Skin of body (tissue), 2 donors: ENCODE results near the gene ZNF837. TPM values are rescaled to one million over a fixed set of nuclear protein-coding genes. Genes with fewer than 3 reads are reported as not detected.
"Not testable (repeated sequence)": the region's sequence is repeated elsewhere in the genome, so short reads cannot be mapped to it uniquely, and the experiment has no call there.

Experiments
- DNase-seq: peaks from one replicate; lab custom pipeline; 2025; lab: John Stamatoyannopoulos, UW
- total RNA-seq: library from RNA; depleted of rRNA; stranded (reverse); fragments of >200 nt; gene quantifications from one replicate; pipeline ENCODE4 v1.2.3, GENCODE V29; 2014

ZNF837 gene
- total RNA-seq, 1 donor from 2014 or later, result 0.69 TPM

DNA sequence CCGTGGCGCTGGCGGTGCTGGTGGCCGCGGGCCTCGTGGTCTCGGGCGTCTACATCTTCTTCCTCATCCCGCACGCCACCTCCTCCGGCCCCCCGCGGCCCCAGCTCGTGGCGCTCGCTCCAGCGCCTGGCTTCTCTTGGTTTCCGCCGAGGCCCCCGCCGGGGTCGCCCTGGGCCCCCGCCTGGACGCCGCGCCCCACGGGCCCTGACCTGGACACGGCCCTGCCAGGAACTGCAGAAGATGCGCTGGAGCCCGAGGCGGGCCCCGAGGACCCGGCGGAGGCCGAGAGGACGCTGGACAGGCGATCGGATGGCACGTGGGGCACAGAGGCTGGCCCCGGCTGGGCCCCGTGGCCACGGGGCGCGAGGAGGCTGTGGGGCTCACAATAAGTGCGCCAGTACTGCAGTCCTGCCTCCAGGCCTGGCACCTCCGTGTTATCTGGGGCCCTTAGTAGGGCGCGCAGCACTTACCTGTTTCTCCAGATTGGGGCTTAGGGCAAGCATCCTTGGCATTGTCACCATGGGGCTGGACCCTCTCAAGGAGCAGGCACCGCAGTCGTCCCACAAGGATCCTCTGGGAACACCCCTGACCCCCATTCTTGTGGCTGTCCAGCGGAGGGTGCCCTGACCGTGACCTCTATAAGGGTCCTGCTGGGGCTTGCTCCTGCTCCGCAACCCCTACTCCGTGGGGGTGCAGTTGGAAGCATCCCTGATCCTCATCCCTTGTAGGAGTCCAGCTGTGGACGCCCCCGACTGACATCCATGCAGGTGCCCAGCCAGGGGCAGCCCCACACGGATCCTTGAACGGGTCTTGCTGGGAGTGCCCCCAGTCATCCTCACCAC, 16.1 kb upstream of the ZNF837 start:
- no peak for DNase-seq

DNA sequence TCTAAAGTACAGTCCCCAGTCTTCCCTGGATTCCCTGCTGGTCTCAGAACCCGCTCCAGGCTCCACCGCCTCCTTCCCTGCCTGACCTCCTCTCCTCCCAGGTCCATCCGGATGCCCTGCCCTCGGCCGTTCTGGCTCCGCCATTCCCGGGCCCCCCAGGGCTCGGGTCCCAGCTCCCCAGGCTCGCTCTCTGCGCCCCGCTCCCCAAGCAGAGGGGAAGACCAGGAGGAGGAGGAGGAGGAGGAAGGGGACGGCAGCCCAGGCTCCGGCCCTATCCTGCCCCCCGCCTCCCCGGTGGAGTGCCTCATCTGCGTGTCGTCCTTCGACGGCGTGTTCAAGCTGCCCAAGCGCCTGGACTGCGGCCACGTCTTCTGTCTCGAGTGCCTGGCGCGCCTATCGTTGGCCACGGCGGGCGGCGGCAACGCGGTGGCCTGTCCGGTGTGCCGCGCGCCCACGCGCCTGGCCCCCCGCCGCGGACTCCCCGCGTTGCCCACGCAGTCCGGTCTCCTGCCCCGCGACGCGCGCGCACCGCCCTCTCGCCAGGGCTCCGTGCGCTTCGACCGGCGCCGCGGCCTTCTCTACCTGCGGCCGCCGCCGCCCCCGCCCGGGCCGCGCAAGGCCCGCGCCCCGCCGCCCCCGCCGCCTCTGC, 15.3 kb upstream of the ZNF837 start:
- no peak for DNase-seq

DNA sequence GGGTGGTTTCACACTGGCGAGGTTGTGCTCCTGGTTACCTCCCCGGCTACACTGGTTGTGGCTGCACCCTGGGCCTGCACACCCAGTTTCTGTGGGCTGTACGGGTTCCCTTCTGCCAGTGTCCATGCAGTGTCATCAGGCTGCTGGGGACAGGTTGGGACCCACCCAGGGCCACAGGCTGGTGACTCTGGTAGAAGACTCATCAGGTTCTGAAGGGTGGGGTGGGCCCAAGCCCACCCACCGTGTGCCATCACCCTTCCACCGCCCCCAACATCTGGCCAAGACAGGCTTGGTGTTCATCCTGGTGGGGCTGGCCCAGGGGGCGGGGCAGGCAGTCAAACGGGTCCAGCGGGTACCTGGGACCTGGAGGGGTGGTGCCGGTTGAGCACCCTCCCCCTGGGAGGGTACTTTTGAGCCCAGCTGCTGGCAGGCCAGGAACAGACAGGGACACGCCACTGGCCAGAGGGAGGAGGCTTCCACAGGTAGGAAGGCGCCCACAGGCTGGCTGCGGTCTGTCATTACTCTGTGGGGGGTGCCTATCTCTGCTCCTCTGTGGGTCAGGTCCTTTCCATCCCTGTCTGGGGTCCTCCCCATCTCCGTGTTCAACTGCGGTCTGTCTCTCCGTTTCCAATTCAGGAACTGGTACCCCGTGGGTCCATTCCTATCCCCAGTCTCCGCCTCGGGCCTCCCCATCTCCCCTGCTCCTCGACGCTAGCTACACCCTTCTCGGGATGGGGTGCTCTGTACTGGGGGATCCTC, 14.6 kb upstream of the ZNF837 start, which contains the start of gene RNF225:
Gene RNF225 (plus strand): TSS at position 437 of the 759 bp plus-strand sequence. CDS start 434 bp downstream, outside the sequence.
- DNase-seq, result no peak

DNA sequence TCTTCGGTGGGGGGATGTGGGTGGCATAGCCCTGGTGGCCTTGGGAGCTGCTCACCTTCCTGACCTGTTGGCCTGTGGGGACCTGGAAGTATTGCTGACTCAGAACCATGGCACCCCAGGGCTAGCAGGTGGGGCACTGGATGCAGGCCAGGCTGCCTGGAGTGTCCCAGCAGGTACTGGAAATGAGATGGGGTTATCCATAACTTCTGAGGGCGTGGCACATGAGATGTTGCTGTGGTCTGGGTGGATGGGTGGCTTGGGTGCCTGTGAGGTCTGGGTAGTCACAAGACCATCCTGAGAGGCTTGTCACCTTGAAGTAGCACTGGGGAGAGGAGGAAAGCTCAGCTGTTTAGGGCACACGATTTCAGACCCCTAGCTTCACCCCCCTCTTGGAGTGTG, 14.0 kb upstream of the ZNF837 start:
- no peak for DNase-seq

DNA sequence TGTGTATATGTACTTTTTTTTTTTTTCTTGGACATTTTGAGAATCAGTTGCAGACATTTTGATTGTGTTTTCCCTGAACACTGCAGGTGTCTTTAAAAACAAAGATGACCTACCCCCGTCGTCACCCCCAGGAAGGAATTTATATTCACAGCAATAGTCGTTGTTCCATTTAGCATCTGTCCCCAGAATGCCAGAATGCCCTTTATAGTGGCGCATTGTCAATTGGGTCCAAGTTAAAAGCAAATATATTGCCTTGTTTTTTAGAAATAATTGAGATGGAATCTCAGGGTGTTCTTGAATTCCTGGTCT, 12.8 kb upstream of the ZNF837 start:
- DNase-seq, result no peak

DNA sequence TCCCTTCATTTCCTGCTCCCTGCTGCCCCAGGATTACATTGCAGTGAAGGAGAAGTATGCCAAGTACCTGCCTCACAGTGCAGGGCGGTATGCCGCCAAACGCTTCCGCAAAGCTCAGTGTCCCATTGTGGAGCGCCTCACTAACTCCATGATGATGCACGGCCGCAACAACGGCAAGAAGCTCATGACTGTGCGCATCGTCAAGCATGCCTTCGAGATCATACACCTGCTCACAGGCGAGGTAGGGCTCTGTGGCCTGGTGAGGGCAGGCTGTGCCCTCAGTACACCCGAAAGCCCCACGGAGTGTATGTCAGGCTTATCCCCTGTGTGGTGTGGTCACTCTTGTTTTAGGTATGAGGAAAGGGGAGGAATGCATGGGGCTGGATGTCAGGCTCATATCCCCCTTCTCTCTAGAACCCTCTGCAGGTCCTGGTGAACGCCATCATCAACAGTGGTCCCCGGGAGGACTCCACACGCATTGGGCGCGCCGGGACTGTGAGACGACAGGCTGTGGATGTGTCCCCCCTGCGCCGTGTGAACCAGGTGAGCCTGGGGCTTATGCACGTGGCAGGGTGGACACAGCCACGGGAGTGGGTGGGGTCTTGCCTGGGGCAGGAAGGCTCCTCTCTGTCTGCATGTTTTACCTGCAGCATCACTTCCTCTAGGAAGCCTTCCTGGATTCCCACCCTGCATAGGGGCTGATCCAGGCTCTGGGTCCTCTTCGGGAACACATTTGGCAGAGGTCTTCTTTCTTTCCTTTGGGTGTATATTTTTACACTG, 12.3 kb upstream of the ZNF837 start:
- DNase-seq, result no peak

DNA sequence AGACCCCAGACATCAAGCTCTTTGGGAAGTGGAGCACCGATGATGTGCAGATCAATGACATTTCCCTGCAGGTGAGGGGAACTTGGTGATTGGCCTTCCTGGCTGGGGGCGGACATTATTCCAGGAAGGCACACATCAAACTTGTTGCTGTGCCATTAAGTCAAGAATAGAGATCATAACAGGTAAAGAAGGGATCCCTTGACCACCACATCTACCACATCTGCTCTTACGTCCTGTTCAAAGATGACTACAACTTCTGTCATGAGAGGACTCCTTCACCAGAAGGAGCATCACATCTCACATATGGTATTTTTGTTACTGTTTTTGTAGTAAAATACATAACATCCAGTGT, 7.3 kb upstream of the ZNF837 start:
- DNase-seq, result no peak

DNA sequence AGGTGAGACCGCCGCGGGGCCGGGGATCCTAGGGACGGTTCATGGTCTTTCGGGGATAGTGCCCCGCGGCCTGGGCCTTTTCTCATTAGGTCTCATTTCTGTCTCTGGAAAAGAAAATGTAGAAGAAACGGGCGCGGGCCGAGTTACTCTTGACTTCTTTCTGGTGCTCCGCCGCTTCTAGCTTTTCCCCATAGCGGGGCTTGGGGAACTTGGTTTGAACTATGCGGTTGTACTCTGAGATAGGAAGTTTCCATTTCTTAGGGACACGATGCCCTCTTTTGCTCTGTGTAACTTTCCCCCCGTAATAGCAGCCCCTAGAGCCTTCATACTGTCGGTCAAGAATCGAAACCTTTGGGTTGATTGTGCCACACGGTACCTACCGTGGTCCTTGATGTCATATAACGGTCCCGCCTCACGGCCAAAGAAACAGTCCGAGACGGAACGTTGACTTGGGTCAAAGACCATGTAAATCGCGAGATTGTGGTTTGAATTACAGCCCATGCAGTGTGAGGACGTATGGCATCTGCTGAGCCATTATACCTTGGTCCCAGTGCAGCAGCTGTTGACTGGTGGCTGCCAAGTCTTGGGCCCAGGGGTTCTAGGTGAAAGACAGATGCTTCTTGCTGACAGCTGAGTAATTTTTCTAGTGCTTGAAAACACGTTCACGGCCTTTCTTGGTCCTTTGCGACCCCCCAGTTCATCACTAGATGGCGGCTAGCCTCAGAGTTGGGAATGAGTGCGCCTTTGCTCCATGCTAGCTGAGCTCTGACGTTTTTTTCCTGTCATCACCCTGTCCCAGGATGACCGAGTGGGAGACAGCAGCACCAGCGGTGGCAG, 6.7 kb upstream of the ZNF837 start:
- DNase-seq, result no peak

DNA sequence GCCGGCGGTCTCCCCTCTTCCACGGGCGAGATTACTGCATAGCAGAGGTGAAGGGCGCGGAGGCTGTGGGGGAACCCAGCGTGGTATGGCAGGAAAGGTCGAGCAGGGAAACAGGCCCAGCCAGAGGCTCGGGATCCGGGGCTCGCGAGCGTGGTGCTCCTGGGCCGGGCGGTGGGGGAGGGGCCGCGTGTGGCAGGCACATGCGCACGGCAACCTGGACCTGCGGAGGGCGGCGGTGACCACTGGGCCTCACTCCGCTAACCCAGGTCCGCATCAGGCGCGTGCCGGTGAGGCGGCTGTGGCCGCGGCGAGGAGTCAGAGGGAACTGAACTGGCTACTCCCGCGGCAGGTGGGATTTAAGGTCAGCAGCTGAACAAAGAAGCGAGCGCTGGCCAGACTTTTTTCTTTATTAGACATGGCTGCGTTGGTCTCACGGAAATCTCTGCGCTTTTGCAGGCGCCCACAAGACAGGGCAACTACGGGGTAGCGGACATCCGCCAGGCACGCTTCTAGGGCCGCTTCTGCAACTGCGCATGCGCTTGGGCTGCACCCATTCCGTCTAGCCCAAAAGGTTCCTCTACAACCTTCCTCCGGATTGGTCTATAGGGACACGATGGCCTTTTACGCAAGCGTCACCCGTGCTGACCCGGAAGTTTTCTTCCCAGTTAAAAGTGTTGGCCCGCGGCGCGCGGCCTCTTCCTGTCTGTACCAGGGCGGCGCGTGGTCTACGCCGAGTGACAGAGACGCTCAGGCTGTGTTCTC, 5.9 kb upstream of the ZNF837 start, which contains the start of gene RPS5:
Gene RPS5 (plus strand): TSS at position 694 of the 762 bp plus-strand sequence. CDS start 869 bp downstream, outside the sequence.
- DNase-seq, result peak; percentile 98

DNA sequence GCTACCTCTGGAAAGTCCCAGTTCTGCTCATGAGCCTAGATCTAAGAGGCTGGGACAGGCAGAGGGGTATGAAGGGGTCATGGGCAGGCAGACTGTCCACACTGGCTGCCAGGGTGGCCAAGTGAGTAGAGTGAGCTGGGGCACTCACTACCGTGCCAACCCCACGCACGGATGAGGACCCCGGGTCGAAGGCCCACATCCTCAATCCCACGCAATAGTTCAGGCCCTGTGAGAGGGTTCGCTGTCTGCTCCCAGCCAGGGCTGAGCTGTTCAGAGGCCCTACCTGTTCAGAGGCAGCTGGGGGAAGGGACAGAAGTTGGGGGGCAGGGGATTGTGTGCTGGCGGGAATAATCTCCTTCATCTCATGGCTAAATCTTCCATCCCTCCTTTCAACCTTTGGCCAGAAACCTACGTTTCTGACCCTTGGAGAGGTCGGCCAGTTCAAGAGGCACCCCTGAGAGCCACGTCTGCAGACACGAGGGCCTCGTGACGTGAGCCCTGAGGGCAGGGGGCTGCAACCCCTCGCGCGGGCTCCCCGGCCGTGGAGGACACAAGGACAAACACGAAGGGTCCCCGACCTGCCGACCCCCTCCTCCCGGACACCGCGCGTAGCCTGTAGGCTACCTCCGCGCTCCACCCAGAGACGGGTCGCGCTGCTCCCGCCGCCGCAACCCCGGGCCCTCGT, 5.2 kb upstream of the ZNF837 start:
- no peak for DNase-seq

DNA sequence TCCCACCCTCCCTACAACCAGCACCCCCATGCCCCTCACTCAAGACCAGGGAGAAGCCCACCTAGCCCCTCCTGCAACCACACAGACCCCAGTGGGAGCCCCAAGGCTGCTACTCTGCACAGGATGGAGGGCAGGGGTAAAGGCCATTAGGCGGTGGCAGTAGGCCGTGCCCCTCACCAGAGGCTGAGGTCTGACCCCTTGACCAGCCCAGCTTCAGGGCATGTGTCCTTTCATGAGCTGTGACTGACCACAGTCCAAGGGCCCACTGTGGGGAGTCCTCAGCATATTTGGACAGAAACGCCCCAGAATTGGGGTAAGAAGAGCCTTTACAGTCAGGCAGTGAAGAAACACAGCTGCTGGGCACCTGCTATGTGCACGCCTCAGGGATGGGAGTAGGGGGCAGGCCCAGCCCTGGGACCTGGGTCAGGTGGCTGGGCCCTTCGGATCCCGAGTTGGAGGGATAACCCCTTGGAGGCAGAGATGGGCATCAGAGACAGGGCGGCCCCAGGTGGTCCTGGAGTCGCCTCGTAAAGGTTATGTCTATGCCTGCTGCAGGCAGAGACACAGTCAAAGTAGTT, 4.6 kb upstream of the ZNF837 start:
- DNase-seq, result no peak

DNA sequence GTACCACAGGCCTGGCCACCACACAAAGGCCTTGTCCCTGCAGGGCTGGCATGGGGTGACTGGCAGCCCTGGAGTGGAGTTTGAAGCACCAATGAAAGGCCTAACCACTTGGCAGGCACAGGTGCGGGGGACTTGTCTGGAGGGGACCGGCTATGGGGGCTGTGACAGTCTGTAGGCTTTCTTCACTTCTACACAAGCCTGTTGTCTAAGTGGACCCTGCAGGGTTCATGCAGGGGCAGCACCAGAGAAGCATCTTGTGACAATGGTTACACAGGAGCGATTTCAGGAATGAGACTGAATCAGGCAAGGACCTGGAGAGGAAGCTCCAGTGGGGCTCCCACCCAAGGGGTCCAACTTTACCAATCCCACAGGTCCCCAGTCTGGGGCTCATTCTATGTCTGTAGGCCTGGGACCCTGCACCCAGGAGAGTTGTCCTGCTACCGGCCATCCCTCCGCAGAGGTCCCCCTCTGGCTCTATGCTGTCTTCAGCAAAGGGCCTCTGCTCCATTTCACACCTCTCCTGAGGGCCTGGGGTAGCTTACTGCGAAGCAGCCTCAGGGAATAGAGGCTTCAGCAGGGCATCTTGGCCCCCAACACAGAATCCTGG, 2.3 kb upstream of the ZNF837 start:
- no peak for DNase-seq

DNA sequence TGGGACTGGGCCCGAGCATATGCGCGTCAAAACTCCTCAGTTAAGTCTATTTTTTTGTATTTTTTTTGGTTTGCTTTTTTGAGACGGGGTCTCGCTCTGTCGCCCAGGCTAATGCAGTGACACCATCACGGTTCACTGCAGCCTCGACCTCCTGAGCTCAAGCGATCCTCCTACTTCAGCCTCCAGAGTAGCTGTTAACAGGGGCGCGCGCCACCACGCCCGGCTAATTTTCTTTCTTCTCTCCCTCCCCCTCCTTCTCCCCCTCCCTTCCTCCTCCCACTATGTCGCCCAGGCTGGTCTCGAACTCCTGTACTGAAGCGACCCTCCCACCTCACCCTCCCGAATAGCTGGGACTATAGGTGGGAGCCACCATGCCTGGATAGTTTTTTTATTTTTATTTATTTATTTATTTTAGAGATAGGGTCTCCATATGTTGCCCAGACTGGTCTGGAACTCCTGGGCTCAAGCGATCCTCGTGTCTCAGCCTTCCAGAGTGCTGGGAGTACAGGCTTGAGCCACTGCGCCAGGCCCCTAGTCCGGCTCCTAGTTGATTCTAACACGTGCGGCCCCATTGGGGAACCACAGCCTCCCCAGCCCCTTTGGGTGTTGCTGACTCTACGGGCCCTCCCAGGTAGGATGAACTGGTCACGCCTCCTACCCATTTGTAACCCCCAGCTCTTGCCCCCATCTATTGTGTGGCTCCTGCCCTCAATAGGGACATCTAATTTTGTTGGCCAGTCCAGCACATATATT, 806 bp upstream of the ZNF837 start:
- DNase-seq, result no peak

DNA sequence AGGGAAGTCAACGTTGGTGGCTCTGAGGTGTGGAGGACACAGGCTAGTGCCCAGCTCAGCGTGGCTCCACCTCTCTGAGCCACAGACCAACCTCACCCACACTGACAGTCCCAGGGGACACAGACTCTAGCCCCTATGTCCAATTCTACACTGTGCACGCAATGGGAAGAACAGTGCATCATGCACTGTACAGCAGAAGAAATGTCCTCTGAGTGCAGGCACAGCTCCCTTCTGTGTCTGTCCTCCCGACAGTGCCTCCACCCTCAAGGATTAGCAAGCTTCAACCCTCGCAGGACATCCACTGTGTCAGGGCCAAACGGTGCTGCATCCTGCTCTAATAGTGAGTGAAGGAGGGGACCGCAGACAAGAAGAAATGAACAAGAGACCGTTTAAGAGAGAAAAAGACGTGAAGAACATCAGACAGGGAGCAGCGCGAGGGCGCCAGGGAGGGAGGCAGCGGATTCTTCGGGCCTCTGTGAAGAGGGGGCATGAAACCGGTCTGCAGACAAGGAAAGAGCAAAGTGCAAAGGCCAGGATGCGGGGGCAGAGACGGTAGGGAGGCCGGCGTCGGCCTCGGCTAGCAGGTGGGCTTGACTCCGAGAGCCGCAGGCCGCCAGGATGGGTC, 681 bp downstream of the ZNF837 start:
- DNase-seq, result no peak

DNA sequence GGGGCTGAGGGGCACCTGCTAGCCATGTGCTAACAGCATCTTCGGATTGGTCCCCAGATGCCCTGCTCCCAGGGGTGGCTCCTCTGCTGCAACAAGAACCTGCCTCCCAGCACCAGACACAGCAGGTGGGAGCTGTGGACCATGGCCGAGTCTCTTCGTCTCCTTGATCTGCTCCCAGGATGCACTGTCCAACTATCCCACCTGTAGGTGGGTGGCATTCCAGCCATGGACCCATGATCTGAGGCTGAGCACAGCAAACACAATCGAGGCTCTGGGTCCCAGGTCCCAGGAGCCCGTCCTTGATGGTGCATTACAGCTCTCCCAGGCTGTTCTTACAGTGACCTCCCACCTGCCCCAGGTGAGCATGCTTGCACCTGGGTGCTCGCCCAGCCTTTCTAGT, 1.6 kb downstream of the ZNF837 start:
- no peak for DNase-seq

DNA sequence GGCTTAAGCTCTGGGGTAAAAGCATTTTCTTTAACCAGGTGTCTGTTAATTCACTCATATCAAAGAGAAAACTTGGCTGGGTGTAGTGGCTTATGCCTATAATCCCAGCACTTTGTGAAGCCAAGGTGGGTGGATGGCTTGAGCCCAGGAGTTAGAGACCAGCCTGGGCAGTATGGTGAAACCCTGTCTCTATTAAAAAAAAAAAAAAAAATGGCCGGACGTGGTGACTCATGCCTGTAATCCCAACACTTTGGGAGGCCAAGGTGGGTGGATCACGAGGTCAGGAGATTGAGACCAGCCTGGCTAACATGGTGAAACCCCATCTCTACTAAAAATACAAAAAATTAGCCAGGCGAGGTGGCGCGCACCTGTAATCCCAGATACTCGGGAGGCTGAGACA, 4.1 kb downstream of the ZNF837 start:
- DNase-seq, result not testable (repeated sequence)

DNA sequence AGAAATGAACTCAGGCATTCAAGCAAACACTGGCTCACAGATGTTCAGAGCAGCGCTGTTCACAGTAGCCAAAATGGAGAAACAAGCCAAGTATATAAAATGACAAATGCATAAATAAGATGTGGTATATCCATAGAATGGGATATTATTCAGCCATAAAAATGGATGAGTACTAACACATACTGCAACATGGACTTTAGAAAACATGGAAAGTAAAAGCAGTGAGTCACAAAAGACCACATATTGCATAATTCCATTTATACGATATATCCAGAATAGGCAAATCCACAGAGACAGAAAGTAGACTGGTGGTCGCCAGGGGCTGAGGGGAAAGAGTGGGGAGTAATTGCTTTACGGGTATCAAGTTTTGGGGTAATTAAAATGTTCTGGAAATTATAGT, 6.6 kb downstream of the ZNF837 start:
- no peak for DNase-seq
